GM10266 (cell line): ENCODE results near the gene ARFIP1.

Experiments
- DNase-seq: peaks from one replicate; pipeline ENCODE4 v3.0.0; 2012; ENCODE audit errors: extremely low spot score
- CTCF ChIP-seq: IDR thresholded peaks from 2 replicates; pipeline ENCODE4 v1.5.1; 2012; ENCODE audit warnings: mild to moderate bottlenecking, low read depth; ENCODE audit not compliant: control insufficient read depth, insufficient read depth; ENCODE audit errors: missing control alignments

ARFIP1 gene

GRCh38 chr4:152808670-152809069 is 28.9 kb downstream of the ARFIP1 start:
- no peak for DNase-seq
- TF ChIP-seq CTCF = no peak

- no peak for TF ChIP-seq CTCF
- DNase-seq = no peak
Observed at GRCh38 chr4:152810715-152811287, 31.0 kb downstream of the ARFIP1 start.

GRCh38 chr4:152815078-152815477 is 35.3 kb downstream of the ARFIP1 start:
- DNase-seq = no peak
- no peak for TF ChIP-seq CTCF

GRCh38 chr4:152817331-152817730 is 37.6 kb downstream of the ARFIP1 start:
- no peak for DNase-seq
- TF ChIP-seq CTCF = no peak

- no peak for TF ChIP-seq CTCF
- DNase-seq = no peak
Observed at GRCh38 chr4:152819026-152819645, 39.4 kb downstream of the ARFIP1 start.

GRCh38 chr4:152820073-152820472 is 40.3 kb downstream of the ARFIP1 start:
- DNase-seq = no peak
- TF ChIP-seq CTCF = no peak

- no peak for DNase-seq
- TF ChIP-seq CTCF = no peak
Observed at GRCh38 chr4:152822323-152822722, 42.6 kb downstream of the ARFIP1 start.
